GM12878 (cell line): Measurements from ENCODE around the gene FBXL16. TPM values are rescaled to one million over a fixed set of nuclear protein-coding genes. Genes with fewer than 3 reads are reported as not detected.

Experiments
- ATAC-seq: fragments of 200-7000 bp; cut with Tn5 transposase; 3 replicates; pipeline ENCODE4 v1.9.1; 2020; ENCODE audit warnings: mild to moderate bottlenecking, moderate library complexity
- BruUV-seq: library from RNA; stranded (reverse); fragments of 400-500 nt; replicated peaks from 2 replicates; lab custom pipeline; 2021; lab: Mats Ljungman, UMichigan
- CTCF ChIA-PET: fragments of 300-600 bp; sonication (Branson Sonifier 250); formaldehyde crosslinking; extraction: SDS; loops from one replicate; lab custom pipeline; 2021; ENCODE audit warnings: inconsistent platforms; lab: Yijun Ruan, JAX
- POLR2A ChIA-PET: fragments of 350-600 bp; formaldehyde crosslinking; extraction: SDS; loops from one replicate; lab custom pipeline; 2021; ENCODE audit warnings: inconsistent platforms; lab: Charles Lee
- RAD21 ChIA-PET: fragments of 300-600 bp; sonication (Branson Sonifier 250); formaldehyde crosslinking; loops from one replicate; lab custom pipeline; 2023; ENCODE audit warnings: antibody characterized with exemption; ENCODE audit not compliant: unreplicated experiment; lab: Charles Lee
- SMC1A ChIA-PET: fragments of 300-600 bp; sonication (Branson Sonifier 250); formaldehyde crosslinking; loops from one replicate; lab custom pipeline; 2023; ENCODE audit not compliant: unreplicated experiment, uncharacterized antibody; lab: Charles Lee
- DNase-seq: peaks from one replicate; pipeline ENCODE4 v3.0.0-alpha.2; 2011; ENCODE audit warnings: low read depth, low spot score
- FAIRE-seq: peaks from 3 replicates; lab custom pipeline; 2011; peaks lifted over from hg19 to GRCh38; lab: Jason Lieb, UNC
- H2AFZ ChIP-seq: 2 replicates; pipeline ENCODE4 v1.6.0; 2011; ENCODE audit warnings: low read depth, low read length, control low read depth; ENCODE audit not compliant: control insufficient read depth
- H3K27ac ChIP-seq: 2 replicates; pipeline ENCODE4 v1.5.1; 2011; ENCODE audit warnings: control low read depth; ENCODE audit not compliant: control insufficient read depth, insufficient read depth
- H3K27me3 ChIP-seq, 2 experiments: replicated peaks in 1 of 2; 2 replicates each; pipeline versions ENCODE4 v1.6.0 to v1.6.1; 2011; ENCODE audit warnings: low read length in 1 of 2; ENCODE audit not compliant: control insufficient read depth in 2 of 2, insufficient read depth in 2 of 2
- H3K36me3 ChIP-seq, 2 experiments: 2 replicates each; pipeline ENCODE4 v1.5.1; 2011; ENCODE audit warnings: low read length in 1 of 2; ENCODE audit not compliant: control insufficient read depth in 2 of 2, insufficient read depth in 2 of 2
- H3K4me1 ChIP-seq: 2 replicates; pipeline ENCODE4 v1.6.1; 2011; ENCODE audit warnings: mild to moderate bottlenecking, low read length, moderate library complexity, mixed read lengths; ENCODE audit not compliant: control insufficient read depth, insufficient read depth
- H3K4me2 ChIP-seq: 2 replicates; pipeline ENCODE4 v1.6.0; 2011; ENCODE audit warnings: control low read depth; ENCODE audit not compliant: control insufficient read depth, insufficient read depth
- H3K4me3 ChIP-seq: fragments of 200-600 bp; sonication (generic); 2 replicates; pipeline ENCODE4 v1.5.1; 2016
- H3K79me2 ChIP-seq: 2 replicates; pipeline ENCODE4 v1.6.0; 2011; ENCODE audit warnings: low read length; ENCODE audit not compliant: control insufficient read depth, insufficient read depth
- H3K9ac ChIP-seq: 2 replicates; pipeline ENCODE4 v1.8.0; 2011; ENCODE audit warnings: low read length, control low read depth, mixed read lengths; ENCODE audit not compliant: control insufficient read depth, insufficient read depth
- H3K9me3 ChIP-seq: replicated peaks from 3 replicates; pipeline ENCODE4 v1.5.1; 2011; ENCODE audit warnings: mild to moderate bottlenecking, low read length; ENCODE audit not compliant: control insufficient read depth, insufficient read depth
- H4K20me1 ChIP-seq: 2 replicates; pipeline ENCODE4 v1.6.0; 2011; ENCODE audit not compliant: control insufficient read depth, insufficient read depth
- HDAC6 ChIP-seq: fragments of 200-600 bp; sonication (generic); IDR thresholded peaks from one replicate; pipeline ENCODE4 v1.8.0; 2017; ENCODE audit warnings: antibody characterized with exemption; ENCODE audit not compliant: unreplicated experiment
- IKZF2 ChIP-seq, 2 experiments: fragments of 450-650 bp; IDR thresholded peaks; 2 replicates each; pipeline ENCODE4 v1.6.1; 2017; ENCODE audit warnings: mild to moderate bottlenecking in 2 of 2, moderate library complexity in 2 of 2
- JUNB ChIP-seq: IDR thresholded peaks from 2 replicates; pipeline ENCODE4 v1.6.1; 2016; ENCODE audit warnings: antibody characterized with exemption, mild to moderate bottlenecking
- KDM1A ChIP-seq: fragments of 200-600 bp; sonication (generic); IDR thresholded peaks from 2 replicates; pipeline ENCODE4 v1.6.1; 2016; ENCODE audit warnings: borderline replicate concordance
- KLF5 ChIP-seq: fragments of 450-650 bp; IDR thresholded peaks from 2 replicates; pipeline ENCODE4 v1.6.1; 2014; ENCODE audit warnings: mild to moderate bottlenecking; ENCODE audit not compliant: partially characterized antibody
- RB1 ChIP-seq: fragments of 450-650 bp; formaldehyde crosslinking; IDR thresholded peaks from 2 replicates; pipeline ENCODE4 v1.6.1; 2017; ENCODE audit warnings: mild to moderate bottlenecking, borderline replicate concordance
- SUPT20H ChIP-seq: IDR thresholded peaks from 2 replicates; pipeline ENCODE4 v1.6.1; 2011; ENCODE audit warnings: low read depth, mild to moderate bottlenecking, low read length, moderate library complexity, borderline replicate concordance; ENCODE audit not compliant: control insufficient read depth
- TCF12 ChIP-seq: IDR thresholded peaks from 2 replicates; pipeline ENCODE4 v1.6.1; 2011; ENCODE audit warnings: low read depth, mild to moderate bottlenecking, low read length
- TCF7 ChIP-seq: IDR thresholded peaks from 2 replicates; pipeline ENCODE4 v1.6.1; 2014; ENCODE audit warnings: antibody characterized with exemption, borderline replicate concordance
- ZBTB4 ChIP-seq: fragments of 450-650 bp; formaldehyde crosslinking; IDR thresholded peaks from 2 replicates; pipeline ENCODE4 v1.4.0; 2022; ENCODE audit warnings: mild to moderate bottlenecking, moderate library complexity
- ZNF384 ChIP-seq: IDR thresholded peaks from 2 replicates; pipeline ENCODE4 v1.6.1; 2012; ENCODE audit warnings: low read depth, mild to moderate bottlenecking, low read length, improper control_type of control experiment, borderline replicate concordance
- WGBS: methylation state at CpG from one replicate; pipeline ENCODE4 v1.1.6; 2016; ENCODE audit warnings: low lambda C conversion rate; ENCODE audit not compliant: insufficient replicate concordance, insufficient coverage; ENCODE audit errors: missing lambda C conversion rate; 5-methylcytosine and 5-hydroxymethylcytosine counted together
- in situ Hi-C: fragments of 300-500 bp; cut with MboI; formaldehyde crosslinking; loops from 9 replicates; pipeline ENCODE4 v1.14.3; 2018; ENCODE audit warnings: mixed read lengths
- intact Hi-C: fragments of 100-400 bp; cut with micrococcal nuclease; formaldehyde crosslinking; loops from one replicate; pipeline ENCODE4 v1.14.2; 2022; ENCODE audit not compliant: unreplicated experiment
- polyA plus RNA-seq, 11 experiments: library from polyadenylated mRNA; depleted of rRNA in 4 of 11; unstranded in 6 of 11; stranded (reverse) in 5 of 11; fragments of >200 nt; fragmentation: Nextera tagmentation in 4 of 11; fragmentation: Illumina TruSeq in 1 of 11; extraction: Ambion mirVana in 4 of 11; extraction: Trizol in 1 of 11; gene quantifications; 1 replicate in 1 of 11; 2 replicates in 10 of 11; pipeline versions ENCODE4 v1.2.1 to v1.2.3, GENCODE V29; 2011 to 2016; ENCODE audit warnings: inconsistent platforms in 2 of 11, missing spikeins in 2 of 11, low read depth in 1 of 11
- total RNA-seq, 4 experiments: library from RNA; depleted of rRNA in 3 of 4; stranded (reverse); fragments of >200 nt in 3 of 4; fragmentation: Illumina TruSeq in 1 of 4; extraction: Trizol in 1 of 4; gene quantifications; 2 replicates each; pipeline versions ENCODE4 v1.2.1 to v1.2.3, GENCODE V29; 2013 to 2021
- TF ChIP-seq, protein P1 (sequence below): fragments of 450-650 bp; IDR thresholded peaks from 2 replicates; pipeline ENCODE4 v1.6.1; 2017; ENCODE audit warnings: borderline replicate concordance

The FBXL16 gene
- total and polyA plus RNA-seq, 10 of the 15 experiments (the other 5 are each of a cell fraction or from before 2014, with no cell fraction given) = 0.13 to 1.4 (median 0.24) TPM

DNA sequence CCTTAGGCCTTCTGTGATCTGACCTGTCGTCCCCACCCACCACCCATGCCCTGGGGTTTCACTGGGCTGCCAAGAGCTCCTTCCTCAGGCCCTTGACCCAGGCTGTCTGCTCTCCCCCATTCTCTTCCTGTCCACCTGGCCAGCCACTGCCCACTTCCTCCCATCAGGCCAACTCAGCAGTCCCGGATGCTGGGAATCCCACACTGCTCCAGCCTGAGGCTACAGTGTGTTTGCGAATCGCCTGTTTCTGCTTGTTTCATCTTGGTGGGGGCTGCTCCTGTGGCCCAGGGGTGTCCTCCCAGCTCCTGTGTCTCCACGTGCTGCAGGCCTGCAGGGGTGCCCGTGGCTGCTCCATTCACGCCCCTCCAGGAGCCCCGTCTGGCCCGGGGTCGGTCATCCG is 8.5 kb upstream of the FBXL16 start:
- no peak overlapping the region for H3K9ac ChIP-seq
- SMC1A ChIA-PET = interaction anchor here (1.0 kb wide), 1 partner anchor 23 kb away, joined by 3 read pairs; no protein-coding TSS in a partner anchor
- in situ Hi-C loops = loop anchor here (5.0 kb wide), 1 partner anchor 73 kb away; the partner anchor contains the start of genes CHTF18 and RPUSD1

More for the DNA sequence above, 8.5 kb upstream of the FBXL16 start:
- ChIA-PET POLR2A (no interaction called here), CTCF (interaction anchor here (0.6 to 2.2 kb wide), 4 partner anchors 23 to 98 kb away, joined by 3 to 9 read pairs (median 4); no protein-coding TSS in a partner anchor), RAD21 (no interaction called here)
- Histone ChIP-seq H3K4me2 (no peak overlapping the region), H3K4me1 (peaks cover 1% of the 10 kb centered on the region), H3K27ac (no peak overlapping the region), H2AFZ (no peak overlapping the region), H3K79me2 (no peaks in the 10 kb centered on the region), H3K36me3 (no peaks in the 10 kb centered on the region), H3K9me3 (no peaks in the 10 kb centered on the region), H4K20me1 (0 out of 2 replicates have a peak, but pooled peaks cover 2% of the 10 kb centered on the region), H3K4me3 (no peak overlapping the region), H3K27me3 (no peaks in the 10 kb centered on the region)
- BruUV-seq = no TSS peak
- TF ChIP-seq TCF7 = no peak
- TF ChIP-seq JUNB = no peak
- TF ChIP-seq KDM1A = no peak
- TF ChIP-seq, protein P1, sequence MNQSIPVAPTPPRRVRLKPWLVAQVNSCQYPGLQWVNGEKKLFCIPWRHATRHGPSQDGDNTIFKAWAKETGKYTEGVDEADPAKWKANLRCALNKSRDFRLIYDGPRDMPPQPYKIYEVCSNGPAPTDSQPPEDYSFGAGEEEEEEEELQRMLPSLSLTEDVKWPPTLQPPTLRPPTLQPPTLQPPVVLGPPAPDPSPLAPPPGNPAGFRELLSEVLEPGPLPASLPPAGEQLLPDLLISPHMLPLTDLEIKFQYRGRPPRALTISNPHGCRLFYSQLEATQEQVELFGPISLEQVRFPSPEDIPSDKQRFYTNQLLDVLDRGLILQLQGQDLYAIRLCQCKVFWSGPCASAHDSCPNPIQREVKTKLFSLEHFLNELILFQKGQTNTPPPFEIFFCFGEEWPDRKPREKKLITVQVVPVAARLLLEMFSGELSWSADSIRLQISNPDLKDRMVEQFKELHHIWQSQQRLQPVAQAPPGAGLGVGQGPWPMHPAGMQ = no peak
- no peak for TF ChIP-seq SUPT20H
- TF ChIP-seq ZBTB4 = no peak
- no peak for TF ChIP-seq TCF12
- TF ChIP-seq HDAC6 = no peak
- no peak for TF ChIP-seq KLF5
- no peak for TF ChIP-seq IKZF2 (IDR thresholded peaks at IDR 0.05)
- no peak for TF ChIP-seq RB1
- TF ChIP-seq ZNF384 = no peak
- intact Hi-C loops = no loop called here
- DNase-seq (no peak), ATAC-seq (no peak), FAIRE-seq (no peak)
- 48% methylated on average over 11 of the region's 11 CpGs for WGBS
